ENCODE data around the gene EPB41L4B.

Gene EPB41L4B

DNA sequence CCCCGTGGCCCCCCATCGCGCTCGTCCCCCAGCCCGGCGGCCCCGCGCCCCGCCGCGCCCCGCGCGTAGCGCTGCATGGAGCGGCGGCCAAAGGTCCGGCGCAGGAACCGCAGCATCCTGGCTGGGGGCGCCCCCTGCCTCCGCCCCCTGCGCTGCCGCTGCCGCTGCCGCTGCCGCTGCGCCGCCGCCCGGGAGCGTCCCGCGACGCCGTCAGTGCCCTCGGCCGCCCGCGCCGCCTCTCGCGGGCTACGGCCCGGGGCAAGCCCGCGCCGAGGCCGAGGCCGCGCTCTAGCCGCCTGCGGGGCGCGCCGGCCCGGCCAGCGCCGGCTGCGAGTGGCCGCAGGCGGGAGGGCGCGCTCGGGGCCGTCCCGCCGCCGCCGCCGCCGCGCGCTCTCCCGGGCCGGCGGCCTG lies 523 bp downstream of the EPB41L4B start:
- DNase-seq (ENCODE audit: low read depth) = no peak

DNA sequence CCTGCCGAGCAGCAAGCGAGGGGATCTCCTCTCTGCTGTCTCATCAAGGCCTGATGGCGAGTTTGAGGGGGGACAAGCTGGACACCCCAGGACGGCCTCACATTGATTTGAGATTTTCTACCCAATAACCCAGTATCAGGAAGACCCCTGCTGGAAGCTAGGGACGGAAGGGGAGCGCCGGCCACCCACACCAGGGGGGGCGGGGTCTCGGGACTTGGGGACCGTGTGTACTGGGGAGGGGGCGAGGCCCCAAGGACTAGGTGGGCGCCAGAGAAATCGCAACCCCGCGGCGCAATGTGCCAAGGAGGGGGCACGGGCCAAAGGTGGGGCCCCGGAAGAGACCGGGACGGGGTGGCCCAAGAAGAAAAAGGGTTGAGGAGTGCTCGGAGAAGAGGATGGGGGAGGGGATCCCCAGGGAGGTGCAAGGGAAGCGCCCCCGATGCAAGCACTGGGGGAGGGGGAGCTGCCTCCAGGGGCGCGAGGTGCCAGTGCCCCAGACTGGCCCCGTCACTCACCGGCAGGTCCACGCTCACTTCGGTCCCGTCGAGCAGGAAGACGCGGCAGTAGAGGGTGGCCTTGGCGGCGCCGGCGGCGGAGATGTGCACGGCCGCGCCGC lies 1.1 kb downstream of the EPB41L4B start:
- no peak for DNase-seq (ENCODE audit: low read depth)

DNA sequence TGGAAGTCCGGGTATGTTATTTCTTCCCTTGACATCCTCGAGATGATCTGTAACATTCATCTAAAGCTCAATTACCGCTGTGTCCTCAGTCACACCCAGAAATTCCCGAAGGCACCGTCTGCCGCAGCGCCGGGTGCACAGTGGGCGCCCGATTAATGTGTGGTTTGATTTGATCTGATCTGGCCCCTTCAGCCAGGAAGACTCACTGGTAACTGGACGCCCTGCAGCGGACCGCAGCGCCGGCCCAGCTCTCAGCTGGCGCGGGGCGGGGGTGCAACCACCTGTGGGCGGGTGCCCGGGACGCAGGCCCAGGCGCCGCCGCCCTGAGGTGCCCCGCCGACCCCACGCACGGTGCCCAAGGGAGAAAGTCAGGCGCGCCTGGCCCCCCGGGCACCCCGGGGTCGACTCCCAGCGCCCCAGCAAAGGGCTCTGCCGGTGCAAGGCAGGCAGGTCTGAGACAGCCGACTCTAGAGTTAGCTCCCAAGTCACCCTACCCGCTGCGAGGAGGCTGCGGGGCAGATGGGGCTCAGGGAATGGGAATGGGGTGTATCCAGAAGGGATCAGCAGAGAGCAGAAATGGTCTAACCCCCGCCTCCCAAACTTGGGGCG lies 1.7 kb downstream of the EPB41L4B start:
- no peak for DNase-seq (ENCODE audit: low read depth)

DNA sequence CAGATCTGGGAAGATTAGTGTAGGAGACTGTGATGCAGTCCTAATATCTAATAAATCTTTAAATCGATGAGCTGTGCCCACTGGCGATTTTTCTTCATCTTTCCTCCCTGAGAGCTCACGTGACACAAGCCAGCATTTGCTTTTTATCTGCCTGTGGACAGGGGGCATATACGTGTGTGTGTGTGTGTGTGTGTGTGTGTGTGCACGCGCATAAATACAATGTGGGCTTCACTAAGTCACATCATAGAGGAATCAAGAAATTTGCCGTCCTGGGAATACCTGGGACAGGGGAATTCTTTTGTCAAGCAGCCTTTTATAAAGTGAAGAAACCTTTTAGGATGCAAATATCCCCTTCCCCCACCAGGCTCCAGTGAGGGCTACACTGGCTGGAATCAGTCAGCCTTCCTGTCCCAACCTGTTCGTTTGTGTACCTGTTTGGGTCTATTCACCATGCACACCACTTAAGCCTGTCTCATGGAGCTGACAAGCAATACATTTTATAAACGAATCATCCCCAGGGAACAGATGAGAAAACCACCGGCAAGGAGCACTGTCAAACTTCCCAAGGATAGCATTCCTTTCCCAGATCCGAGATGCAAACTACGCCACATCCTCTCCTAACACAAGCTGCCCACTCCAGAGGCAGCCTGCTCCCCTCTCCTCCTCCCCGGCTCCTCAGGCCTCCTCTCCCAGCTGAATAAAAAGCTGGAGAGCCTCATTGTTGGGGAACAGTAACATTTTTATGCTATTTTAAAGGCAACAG lies 2.7 kb downstream of the EPB41L4B start:
- no peak for DNase-seq (ENCODE audit: low read depth)

DNA sequence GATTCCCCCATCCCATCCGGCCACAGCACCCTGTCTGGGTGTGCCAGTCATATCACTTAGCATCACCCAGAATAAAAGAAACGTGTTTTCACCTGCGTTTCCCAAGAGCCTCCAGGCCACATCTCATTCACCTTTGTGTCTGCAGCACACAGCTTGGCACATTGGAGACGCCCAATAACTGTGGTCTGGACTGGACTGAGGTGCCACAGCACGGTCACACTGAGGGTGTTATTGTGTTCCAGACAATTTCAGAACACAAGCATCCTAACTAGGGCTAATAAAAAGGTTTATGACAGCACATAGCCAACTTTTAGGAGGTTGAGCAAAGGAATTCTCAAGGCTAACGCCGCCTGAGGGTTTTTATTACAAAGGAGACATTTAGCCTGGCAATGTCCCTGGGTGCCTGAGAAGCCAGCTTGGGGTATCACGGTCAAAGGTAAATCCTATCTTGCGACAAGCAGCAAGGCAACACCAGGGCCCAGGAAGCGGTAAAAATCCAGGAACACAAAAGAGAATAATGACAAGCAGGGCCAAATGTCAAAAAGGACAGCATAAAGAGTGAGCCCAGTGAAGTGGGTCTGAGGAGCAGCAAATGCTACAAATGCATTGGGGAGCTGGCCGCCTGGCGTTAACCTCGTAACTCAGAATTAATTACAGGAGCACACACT lies 3.4 kb downstream of the EPB41L4B start:
- DNase-seq (ENCODE audit: low read depth) = no peak

DNA sequence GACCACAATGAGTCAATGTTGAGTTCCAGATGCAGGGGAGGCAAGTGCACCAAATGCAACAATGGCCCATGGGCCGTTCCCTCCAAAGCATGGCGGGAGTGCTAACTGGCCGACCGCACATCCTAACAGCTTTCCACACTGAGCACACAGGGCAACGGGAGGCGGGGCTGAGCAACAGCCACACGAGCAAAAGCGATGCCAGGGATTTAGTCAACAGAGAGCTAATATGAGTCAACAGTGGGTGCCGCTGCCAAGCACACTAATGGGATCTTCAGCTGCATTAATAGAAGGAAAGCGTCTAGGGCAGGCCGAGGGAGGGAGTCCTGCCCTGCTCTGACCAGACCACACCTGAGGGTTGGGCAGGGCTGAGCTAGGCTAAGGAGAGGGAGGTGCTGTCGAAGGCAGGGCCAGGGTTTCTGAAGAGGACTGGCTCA lies 4.6 kb downstream of the EPB41L4B start:
- no peak for DNase-seq (ENCODE audit: low read depth)

DNA sequence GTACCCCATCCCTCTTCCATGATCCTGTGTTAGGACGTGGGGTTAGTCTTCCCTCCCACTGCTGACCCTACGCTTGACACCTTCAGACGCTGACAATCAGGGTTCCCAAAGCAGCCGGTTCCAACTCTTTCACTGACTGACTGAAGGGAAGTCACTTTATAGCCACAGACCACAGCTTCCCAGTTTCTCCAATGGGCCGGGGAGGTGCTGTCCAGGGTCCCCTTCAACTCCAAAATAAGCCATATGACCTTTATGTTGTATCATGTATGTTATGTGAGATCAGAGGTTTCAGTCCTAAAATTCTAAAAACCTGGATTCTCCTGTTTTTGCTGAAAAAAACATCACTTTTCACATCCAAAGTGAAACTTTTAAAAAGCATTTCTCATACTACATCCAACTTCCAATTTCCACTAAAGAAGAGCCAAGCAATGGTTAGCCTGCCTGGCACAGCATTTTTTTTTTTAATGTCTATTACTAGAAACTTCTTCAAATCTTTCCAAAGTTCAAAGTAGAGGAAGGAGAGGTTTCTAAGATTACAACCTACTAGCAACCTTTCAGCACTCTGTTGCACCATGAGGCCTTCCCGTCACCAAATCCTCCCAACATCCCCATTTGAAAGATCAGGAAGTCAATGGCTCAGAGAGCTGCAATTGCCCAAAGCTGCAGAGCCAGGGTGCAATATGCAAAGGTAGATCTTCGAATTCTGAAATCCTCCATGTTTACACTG lies 5.2 kb downstream of the EPB41L4B start:
- DNase-seq (ENCODE audit: low read depth) = no peak

DNA sequence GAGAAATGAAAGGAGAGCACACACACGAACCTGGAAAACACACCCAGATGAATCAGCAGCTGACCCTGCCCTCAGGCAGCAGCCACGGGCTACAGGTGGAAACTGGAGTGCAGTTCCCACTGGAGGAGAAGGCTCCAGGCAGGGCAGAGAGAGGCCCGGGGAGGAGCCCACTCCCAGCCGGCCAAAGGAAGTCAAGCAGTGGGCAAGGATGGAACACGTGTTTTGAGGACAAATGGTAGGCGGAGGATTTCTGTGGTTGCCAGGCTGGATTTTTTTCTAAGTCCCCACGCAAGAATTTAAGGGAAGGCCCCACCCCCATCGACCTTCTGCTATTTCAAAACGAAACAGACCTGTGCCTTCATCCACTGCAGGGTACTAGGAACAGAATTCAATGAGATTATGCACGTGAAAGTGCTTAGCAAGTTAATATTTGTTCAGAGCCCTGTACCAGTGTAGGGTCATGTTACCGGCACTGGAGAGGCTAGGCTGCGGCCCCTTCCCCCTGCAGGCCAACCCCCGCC lies 6.8 kb downstream of the EPB41L4B start:
- no peak for DNase-seq (ENCODE audit: low read depth)

DNA sequence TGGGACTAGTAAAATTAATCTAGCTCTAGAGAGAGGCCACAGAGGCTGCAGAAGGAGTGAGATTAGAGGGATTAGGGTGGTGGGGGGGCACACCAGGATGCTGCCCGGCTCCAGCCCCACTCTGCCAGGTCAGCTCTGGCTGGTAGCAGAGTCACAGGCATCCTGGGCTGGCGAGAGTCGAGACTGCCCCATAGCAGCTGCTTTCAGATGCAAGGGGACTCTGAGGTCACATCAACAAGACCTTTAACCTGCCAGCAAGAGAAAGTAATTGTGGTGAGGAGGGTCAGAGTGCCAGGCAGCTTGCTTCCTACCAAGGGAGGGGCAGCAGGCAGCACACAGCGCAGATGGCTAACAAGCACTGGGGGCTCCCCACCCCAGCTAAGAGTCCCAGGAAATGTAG lies 7.5 kb downstream of the EPB41L4B start:
- DNase-seq (ENCODE audit: low read depth) = no peak

DNA sequence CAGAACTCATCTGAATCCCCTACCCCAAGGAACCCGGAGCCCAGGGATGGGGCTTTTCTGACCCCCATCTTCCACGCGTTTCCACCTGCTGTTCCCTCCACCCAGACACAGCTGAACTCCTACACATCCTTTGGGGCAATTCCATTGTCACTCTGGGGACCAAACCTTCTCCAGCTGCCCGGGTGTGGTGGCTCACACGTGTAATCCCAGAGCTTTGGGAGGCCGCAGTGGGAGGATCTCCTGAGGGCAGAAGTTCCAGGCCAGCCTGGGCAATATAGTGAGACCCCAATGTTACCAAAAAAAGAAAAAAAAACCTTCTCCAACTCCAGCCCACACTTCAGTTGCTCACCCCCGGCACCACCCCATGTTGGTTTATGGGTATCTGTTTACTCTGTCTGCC lies 8.1 kb downstream of the EPB41L4B start:
- DNase-seq (ENCODE audit: low read depth) = no peak

DNA sequence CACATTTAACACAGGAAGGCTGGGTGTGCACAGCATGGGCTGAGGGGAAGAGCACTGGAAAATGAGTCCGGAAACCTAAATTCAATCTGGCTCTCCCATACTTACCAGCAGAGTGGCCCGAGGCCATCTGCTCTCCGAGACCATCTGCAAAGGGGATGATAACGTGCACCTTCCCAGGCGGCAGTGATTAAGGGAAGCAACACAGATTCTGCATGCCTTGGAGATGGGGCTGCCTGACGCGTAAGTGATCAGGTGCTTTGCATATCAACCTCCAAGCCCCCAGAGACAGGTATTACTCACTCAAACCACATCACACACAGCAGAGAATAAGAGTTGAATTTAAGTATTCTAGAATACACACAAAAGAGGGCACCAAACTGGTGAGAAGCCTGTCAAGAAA lies 9.1 kb downstream of the EPB41L4B start:
- DNase-seq (ENCODE audit: low read depth) = no peak

DNA sequence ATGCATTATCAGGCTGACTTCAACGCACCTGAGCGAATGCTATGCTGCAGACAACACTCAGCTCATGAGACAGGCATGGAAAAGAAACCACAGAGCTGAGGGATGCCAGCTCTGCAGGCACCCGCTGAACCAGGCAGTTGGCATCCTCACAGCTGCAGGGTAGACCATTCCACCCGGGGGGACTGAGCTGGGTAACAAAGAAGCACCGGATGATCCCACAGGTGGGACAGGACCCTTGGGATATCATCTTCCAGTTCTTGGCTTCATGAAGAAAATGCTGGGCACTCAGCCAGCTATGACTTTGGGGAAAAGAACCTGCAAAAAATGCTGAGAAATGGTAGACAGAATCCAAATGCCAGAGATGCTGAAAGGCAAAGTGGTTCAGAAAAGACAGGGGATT lies 9.6 kb downstream of the EPB41L4B start:
- DNase-seq (ENCODE audit: low read depth) = no peak

DNA sequence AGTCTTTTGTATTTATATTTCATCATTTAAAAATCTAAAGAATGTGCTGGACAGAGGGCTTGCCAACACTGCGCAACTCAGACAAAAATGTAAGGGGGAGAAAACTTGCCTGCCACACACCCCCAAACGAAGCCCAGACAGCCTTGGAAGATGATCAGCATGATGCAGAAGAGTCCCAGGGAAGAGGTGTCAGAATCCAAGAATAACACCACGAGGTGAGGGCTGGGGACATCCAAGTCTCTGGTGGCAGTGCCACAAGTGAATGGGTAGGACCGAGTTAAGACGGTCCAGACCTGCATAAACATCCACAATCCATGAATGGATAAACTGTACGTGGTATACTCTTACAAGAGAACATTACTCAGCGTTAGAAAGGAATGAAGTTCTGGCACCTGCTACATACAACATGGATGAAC lies 10.4 kb downstream of the EPB41L4B start:
- no peak for DNase-seq (ENCODE audit: low read depth)

DNA sequence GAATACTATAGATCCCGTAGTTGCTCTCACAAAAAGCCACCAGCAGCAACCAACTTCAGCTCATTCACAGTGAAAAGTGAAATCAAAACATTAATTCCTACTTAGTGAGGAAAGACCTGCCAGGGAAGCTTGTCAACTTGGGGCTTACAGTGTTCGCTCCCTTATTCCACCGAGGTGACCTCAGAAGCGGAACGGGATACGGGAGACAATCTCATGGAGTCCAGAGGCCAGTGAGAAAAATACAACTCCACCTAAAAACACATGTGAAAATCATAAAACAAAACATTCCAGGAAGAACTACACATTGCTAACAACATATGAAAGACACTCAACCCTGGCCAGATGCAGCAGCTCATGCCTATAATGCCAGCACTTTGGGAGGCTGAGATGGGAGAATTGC lies 11.6 kb downstream of the EPB41L4B start:
- no peak for DNase-seq (ENCODE audit: low read depth)

DNA sequence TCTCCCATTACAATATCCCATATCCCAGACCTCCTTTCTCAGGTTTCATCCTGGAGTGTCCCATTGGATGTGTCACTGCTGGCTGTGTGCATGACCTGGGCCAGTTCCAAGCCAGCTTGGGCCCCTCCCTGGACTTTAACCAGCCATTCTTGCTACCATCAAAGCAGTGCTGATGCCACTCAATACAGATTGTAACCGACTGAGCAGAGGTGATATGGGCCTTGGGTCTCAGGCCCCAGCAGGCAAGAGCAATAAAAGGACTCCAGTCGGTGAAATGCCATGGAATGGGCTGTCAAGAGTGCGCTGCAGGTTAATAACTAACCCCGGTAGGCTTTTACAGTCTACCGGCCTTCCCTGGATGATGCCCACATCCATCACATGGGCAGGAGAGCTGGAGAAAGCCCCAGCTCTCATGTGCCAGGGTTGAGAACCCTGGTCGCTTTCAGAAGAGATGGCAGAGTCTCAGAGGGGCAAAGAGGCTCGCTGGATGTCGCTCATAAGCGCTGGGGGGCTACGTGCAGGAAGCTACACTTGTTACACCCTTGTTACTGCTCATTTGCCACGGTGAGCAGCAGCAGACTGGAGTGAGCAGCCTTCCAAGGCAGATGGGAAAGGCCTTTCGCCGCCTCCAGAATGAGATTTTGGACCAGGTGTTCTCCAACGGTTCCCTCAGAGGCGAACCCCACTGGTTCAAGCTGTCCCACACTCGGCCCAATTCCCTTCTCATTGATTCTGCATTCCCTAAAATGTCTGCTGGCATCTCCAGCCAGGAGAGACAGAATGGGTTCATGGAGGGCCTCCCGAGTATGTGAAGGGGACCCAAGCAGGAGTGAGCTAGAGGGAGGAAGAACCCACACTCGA lies 13.2 kb downstream of the EPB41L4B start:
- no peak for DNase-seq (ENCODE audit: low read depth)

DNA sequence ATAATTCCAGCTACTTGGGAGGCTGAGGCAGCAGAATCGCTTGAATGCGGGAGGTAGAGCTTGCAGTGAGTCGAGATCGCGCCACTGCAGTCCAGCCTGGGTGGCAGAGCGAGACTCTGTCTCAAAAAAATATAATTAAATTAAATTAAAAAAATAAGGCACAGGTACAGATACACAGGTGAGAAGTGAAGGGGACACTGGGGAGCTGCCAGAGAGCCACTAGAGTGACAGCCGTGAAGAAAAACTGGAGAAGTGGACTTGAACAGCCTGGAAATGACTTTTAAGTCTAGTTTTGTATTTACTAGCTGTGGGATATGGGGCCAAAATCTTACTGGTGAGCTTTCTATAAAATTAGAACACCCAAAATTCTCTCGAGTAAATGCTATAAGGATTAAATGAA lies 15.1 kb downstream of the EPB41L4B start:
- DNase-seq (ENCODE audit: low read depth) = no peak

DNA sequence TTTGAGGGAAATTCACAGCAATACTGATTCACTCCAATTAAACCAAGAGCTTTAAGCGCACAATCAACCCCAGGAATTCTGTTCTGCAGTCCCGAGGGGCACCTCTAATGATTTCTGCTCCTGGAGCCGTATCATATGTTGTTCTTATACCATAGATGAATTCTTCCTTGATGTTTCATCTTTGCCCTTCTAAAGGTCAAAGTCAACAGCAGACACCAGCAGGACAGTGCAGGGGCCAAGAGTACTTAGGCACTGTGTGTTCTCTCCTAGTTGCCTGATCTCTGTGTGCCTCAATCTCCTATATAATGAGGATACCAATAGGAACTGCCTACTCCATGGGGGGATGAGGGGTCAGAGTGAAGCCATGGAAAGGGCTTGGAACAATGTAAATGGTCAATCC lies 16.5 kb downstream of the EPB41L4B start:
- no peak for DNase-seq (ENCODE audit: low read depth)

DNA sequence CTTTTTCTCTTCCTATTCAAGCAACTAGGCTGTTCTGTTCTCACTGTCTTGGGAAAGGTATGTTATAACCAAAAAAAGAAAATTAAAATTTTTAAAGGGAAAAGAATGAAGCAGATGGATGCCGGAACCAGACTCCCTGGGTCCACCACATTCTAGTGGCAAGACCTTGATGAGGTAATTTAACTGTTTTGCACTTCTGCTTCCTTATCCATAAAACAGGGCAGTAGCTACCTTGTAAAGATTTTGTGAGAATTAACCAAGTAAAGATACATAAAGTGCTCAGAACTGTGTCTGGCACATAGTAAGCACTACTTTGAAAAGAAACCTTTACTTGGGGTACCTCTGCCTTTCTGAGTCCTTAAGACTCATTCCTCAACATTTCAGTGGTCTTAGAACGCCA lies 17.0 kb downstream of the EPB41L4B start:
- DNase-seq (ENCODE audit: low read depth) = no peak

DNA sequence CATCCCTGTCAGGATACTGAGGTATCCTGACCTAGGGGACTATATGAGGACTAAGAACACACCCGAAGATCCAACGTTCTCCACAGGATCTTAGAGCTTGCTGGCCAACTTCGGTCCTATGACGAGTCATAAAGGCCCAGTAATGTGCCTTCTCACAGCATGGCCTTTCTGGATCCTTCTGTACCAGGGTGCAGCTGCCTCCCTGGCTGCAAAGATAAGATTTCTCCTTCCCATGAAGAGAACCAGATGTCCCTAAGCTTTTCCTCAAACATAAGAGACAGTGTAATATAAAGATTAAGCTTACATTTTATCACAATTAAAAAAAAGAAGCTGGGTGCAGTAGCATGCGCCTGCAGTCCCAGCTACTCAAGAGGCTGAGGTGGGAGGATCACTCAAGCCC lies 18.3 kb downstream of the EPB41L4B start:
- DNase-seq (ENCODE audit: low read depth) = no peak

DNA sequence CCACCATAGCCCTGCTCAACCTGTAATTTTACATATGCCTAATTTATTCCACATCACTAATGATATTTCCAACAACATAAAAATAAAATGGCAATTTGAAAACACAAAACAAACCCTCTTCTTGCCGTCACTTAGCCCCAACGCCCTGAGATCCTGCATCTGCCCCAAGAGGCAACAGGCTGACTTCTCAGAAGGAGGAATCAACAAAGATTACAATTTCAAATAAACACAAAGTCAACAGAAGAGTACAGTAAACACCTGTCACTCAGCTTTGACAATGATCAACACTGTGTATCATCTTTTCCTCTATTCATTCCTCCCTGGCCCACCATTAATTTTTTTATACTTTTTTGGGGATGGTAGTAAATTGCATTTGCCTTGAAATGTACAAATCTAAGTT lies 19.8 kb downstream of the EPB41L4B start:
- no peak for DNase-seq (ENCODE audit: low read depth)

DNA sequence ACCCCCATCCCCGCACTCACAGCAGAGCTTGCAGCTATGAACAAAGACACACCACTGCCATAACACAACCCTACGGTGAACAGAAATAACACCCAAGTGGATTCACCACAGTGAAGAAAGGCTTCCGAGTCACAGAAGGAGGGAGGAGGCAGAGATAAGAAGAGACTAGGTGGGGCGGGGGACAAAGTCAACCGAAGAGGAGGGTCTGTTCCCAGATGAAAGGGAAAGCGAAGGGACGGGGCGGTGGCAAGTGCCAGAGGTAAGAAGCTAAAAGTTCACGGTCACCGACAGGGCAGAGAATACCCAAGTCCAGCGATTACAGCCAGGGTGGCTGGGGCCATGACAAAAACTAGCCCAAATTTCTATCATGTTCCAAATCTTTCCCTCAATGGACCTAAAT lies 21.0 kb downstream of the EPB41L4B start:
- DNase-seq (ENCODE audit: low read depth) = no peak

Measured in stimulated activated CD8-positive, alpha-beta memory T cell treated with anti-CD3 and anti-CD28 coated beads, Interleukin-4, amount 100 ng/mL, for 24 hours (primary cell).